Measurements from ENCODE around the gene DYNC1I2. TPM values are rescaled to one million over a fixed set of nuclear protein-coding genes. Genes with fewer than 3 reads are reported as not detected.
A peak's percentile ranks its signal among the peaks of the same experiment; 100 is the strongest.

DYNC1I2 gene
- total and polyA plus RNA-seq, 10 donors: 37.8 to 86.0 (median 67.3) TPM

DNA sequence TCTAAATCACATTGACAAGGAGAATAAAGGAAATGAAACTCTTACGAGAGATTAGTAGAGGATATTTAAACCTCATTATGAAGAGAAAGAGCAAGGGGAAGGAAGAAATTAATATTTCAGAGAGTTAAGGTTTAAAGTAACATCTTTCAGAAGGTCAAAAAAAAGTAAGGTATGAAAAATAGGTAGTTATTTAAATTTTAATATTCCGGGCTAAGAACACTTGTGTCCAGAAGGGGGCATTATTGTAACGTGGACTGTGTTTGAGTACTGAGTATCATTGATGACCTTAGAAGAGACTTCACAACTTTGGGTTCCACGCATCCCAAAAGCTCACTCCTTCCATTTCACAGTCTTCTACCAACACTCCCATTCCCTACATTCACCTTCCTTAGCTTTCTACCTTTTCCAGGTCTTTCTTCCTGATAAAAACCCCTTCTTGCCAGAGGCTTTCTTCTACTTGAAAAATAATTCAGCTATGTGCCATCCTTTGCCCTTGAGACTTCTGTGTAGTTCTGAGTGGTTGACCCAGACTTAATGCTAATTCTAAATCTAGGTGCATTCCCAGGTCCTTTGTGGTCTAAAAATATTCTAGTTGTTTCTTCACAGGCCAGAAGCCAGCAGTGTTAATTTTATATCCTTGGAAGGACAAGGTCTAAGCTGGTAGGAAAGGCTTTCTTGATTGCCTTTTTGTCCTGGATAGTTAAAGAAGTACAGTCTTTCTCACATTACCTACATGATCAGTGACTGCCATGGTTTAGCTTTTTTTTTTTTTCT is 16.5 kb downstream of the DYNC1I2 start:
- TF ChIP-seq, protein P1, sequence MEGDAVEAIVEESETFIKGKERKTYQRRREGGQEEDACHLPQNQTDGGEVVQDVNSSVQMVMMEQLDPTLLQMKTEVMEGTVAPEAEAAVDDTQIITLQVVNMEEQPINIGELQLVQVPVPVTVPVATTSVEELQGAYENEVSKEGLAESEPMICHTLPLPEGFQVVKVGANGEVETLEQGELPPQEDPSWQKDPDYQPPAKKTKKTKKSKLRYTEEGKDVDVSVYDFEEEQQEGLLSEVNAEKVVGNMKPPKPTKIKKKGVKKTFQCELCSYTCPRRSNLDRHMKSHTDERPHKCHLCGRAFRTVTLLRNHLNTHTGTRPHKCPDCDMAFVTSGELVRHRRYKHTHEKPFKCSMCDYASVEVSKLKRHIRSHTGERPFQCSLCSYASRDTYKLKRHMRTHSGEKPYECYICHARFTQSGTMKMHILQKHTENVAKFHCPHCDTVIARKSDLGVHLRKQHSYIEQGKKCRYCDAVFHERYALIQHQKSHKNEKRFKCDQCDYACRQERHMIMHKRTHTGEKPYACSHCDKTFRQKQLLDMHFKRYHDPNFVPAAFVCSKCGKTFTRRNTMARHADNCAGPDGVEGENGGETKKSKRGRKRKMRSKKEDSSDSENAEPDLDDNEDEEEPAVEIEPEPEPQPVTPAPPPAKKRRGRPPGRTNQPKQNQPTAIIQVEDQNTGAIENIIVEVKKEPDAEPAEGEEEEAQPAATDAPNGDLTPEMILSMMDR (IDR thresholded peaks at IDR 0.05 in 8 of 11, conservative IDR thresholded peaks at IDR 0.05 in 3 of 11): peak in 7 of 11 experiments; percentile 10 to 51 (median 31)
- no peak for TF ChIP-seq POLR2AphosphoS5 (IDR thresholded peaks at IDR 0.05)
- WGBS, 5 donors: 45 to 56% (median 51%) methylated on average over 4 of the region's 4 CpGs
- Histone ChIP-seq H3K36me3 (peaks cover 0 to 47% (median 12%) of the 10 kb centered on the region in 6 donors), H3K4me1 (peaks cover 0 to 52% (median 13%) of the 10 kb centered on the region in 6 donors), H3K4me3 (no peak overlapping the region), H3K27me3 (replicated peaks in 1 of 7) (no peaks in the 10 kb centered on the region), H3K9me3 (no peaks in the 10 kb centered on the region), H3K27ac (no peak overlapping the region)
- intact Hi-C loops (cut with DNase I; ENCODE audit: low total_unique reads): loop anchor here (10.0 kb wide), 1 partner anchor 401 kb away; the partner anchor contains the start of gene DLX2
- DNase-seq: no peak

GRCh38 chr2:171706152-171706803 is 19.0 kb downstream of the DYNC1I2 start:
- H3K4me3 ChIP-seq: no peak overlapping the region
- intact Hi-C loops (cut with DNase I; ENCODE audit: low total_unique reads): loop anchor here (10.0 kb wide), 1 partner anchor 399 kb away; the partner anchor contains the start of gene DLX2
- H3K9me3 ChIP-seq: no peaks in the 10 kb centered on the region
- H3K27ac ChIP-seq: no peak overlapping the region
- no peak for DNase-seq
- TF ChIP-seq, protein P1 (IDR thresholded peaks at IDR 0.05 in 8 of 11, conservative IDR thresholded peaks at IDR 0.05 in 3 of 11): peak in 6 of 11 experiments; percentile 19 to 52 (median 24)
- TF ChIP-seq POLR2A (IDR thresholded peaks at IDR 0.05): no peak
- no peaks in the 10 kb centered on the region for H3K27me3 ChIP-seq (replicated peaks in 1 of 7)
- peaks cover 0 to 52% (median 13%) of the 10 kb centered on the region in 6 donors for H3K4me1 ChIP-seq
- 9 to 19% (median 11%) methylated on average over 2 of the region's 2 CpGs for WGBS, 5 donors
- peaks cover 0 to 50% (median 13%) of the 10 kb centered on the region in 6 donors for H3K36me3 ChIP-seq

DNA sequence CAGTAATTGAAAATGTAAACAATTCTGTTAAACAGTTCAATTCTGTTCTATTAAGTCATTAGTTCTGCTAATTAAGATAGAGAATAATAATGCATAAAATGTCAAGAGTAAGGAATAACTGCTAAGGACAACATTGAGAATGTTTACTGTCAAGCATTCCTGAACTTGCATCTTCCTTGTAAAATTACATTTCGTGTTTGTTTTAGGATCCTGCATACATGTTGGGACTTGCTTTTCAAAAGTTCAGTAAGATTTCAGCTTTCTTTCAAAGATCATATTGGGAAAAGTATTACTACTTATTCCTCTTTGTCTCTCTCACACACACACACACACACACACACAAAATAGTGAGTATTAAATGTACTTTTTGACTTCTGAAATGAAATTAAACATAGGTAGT is 20.5 kb downstream of the DYNC1I2 start:
- Histone ChIP-seq H3K27ac (no peak overlapping the region), H3K4me1 (peaks cover 0 to 53% (median 13%) of the 10 kb centered on the region in 6 donors), H3K9me3 (no peaks in the 10 kb centered on the region), H3K36me3 (peaks cover 0 to 49% (median 11%) of the 10 kb centered on the region in 6 donors), H3K27me3 (replicated peaks in 1 of 7) (no peaks in the 10 kb centered on the region), H3K4me3 (no peak overlapping the region)
- TF ChIP-seq, protein P1 (IDR thresholded peaks at IDR 0.05 in 8 of 11, conservative IDR thresholded peaks at IDR 0.05 in 3 of 11): no peak
- TF ChIP-seq POLR2AphosphoS5 (IDR thresholded peaks at IDR 0.05): no peak
- no peak for TF ChIP-seq POLR2A (IDR thresholded peaks at IDR 0.05)
- WGBS, 5 donors: 92 to 100% (median 97%) methylated on average over 1 of the region's 1 CpG
- no peak for DNase-seq
- intact Hi-C loops (cut with DNase I; ENCODE audit: low total_unique reads): loop anchor here (10.0 kb wide), 1 partner anchor 397 kb away; the partner anchor contains the start of gene DLX2
